Testis (tissue), 2 donors: ENCODE results near the gene UBE2U.

ENCODE experiments used
- CTCF ChIP-seq, 3 experiments: fragments of 450-650 bp in 2 of 3; fragments of 200-600 bp in 1 of 3; sonication (generic) in 1 of 3; IDR thresholded peaks; one replicate each; pipeline ENCODE4 v1.5.1; 2016 to 2019; ENCODE audit warnings: antibody characterized with exemption in 3 of 3, mild to moderate bottlenecking in 2 of 3, moderate library complexity in 1 of 3
- POLR2A ChIP-seq: fragments of 450-650 bp; IDR thresholded peaks from one replicate; pipeline ENCODE4 v1.6.1; 2017; ENCODE audit warnings: antibody characterized with exemption, mild to moderate bottlenecking, moderate library complexity

DNA sequence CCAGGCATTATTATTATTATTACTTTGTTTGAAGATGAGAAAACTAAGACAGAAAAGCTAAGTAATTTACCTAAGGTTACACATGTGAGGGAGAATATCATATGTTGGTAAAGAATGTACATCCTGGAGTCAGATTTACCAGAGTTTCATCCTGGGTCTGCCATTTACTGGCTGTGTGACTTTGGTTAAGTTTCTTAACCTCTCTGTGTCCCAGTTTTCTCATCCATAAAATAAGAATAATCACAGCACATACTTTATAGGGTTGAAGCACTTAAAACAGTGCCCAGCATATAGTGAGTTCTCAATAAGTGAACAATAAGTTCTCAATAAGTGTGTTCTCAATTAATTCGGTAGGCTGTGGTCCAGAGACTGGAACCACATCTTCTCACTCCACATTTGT is 32.5 kb downstream of the UBE2U start:
- no peak for TF ChIP-seq CTCF (IDR thresholded peaks at IDR 0.05)
- TF ChIP-seq POLR2A, result no peak
